MCF 10A (cell line): Measurements from ENCODE around the gene EXOC4. TPM values are rescaled to one million over a fixed set of nuclear protein-coding genes. Genes with fewer than 3 reads are reported as not detected.

Source experiments
- BruUV-seq: library from RNA; stranded (reverse); fragments of 400-500 nt; replicated peaks from 2 replicates; lab custom pipeline; 2021; lab: Mats Ljungman, UMichigan
- CTCF ChIA-PET: fragments of 300-600 bp; sonication (Branson Sonifier 250); formaldehyde crosslinking; extraction: SDS; loops from one replicate; lab custom pipeline; 2021; ENCODE audit warnings: antibody characterized with exemption, inconsistent platforms; lab: Yijun Ruan, JAX
- POLR2A ChIA-PET: fragments of 300-600, 350-650 bp; sonication (Branson Sonifier 250); formaldehyde crosslinking; extraction: SDS; loops from one replicate; lab custom pipeline; 2020; ENCODE audit warnings: antibody characterized with exemption, inconsistent platforms; lab: Yijun Ruan, JAX
- DNase-seq: peaks from one replicate; pipeline ENCODE4 v3.0.0-alpha.2; 2018; ENCODE audit not compliant: unreplicated experiment
- H3K27ac Mint-ChIP-seq: one replicate; pipeline ENCODE4 v1.8.0; 2022; ENCODE audit warnings: mild to moderate bottlenecking, low read depth, mixed read lengths; ENCODE audit not compliant: unreplicated experiment
- H3K27me3 Mint-ChIP-seq: one replicate; pipeline ENCODE4 v1.8.0; 2022; ENCODE audit warnings: mixed read lengths; ENCODE audit not compliant: insufficient read depth, unreplicated experiment
- H3K36me3 Mint-ChIP-seq: one replicate; pipeline ENCODE4 v1.8.0; 2022; ENCODE audit warnings: mild to moderate bottlenecking, moderate library complexity, mixed read lengths; ENCODE audit not compliant: insufficient read depth, unreplicated experiment
- H3K4me1 Mint-ChIP-seq: one replicate; pipeline ENCODE4 v1.8.0; 2022; ENCODE audit warnings: mixed read lengths; ENCODE audit not compliant: insufficient read depth, unreplicated experiment
- H3K4me3 Mint-ChIP-seq: one replicate; pipeline ENCODE4 v1.8.0; 2022; ENCODE audit warnings: mild to moderate bottlenecking, moderate library complexity, mixed read lengths; ENCODE audit not compliant: unreplicated experiment
- H3K9me3 Mint-ChIP-seq: one replicate; pipeline ENCODE4 v1.8.0; 2022; ENCODE audit warnings: mixed read lengths; ENCODE audit not compliant: unreplicated experiment
- intact Hi-C: fragments of 100-400 bp; cut with micrococcal nuclease; formaldehyde crosslinking; loops from 2 replicates; pipeline ENCODE4 v1.14.1; 2022
- total RNA-seq: library from RNA; stranded (reverse); gene quantifications from 2 replicates; pipeline ENCODE4 v1.2.3, GENCODE V29; 2022
- TF ChIP-seq, protein P1 (sequence below): fragments of 200-600 bp; IDR thresholded peaks from one replicate; pipeline ENCODE4 v1.8.0; 2022; ENCODE audit warnings: antibody characterized with exemption, mild to moderate bottlenecking; ENCODE audit not compliant: unreplicated experiment

The EXOC4 gene
- total RNA-seq, 1 experiment from 2014 or later, result 105 TPM

DNA sequence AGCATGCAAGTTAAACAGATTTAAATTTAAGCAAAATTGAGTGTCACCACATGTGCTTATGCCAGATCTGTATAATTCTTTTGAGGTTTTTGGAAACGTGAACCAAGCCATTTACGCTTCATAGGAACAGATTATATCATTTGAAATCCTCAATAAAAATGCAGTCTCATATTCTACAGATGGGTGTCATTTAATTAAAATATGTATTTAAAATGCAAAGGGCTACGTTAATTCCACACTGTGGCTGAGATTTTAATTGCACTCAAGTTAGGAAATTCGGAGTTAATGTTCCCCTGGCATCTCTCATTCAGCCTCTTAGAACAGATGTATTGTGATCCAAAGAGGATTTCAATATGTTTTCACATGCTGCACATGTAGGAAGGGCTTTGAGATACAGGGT lies 709.8 kb downstream of the EXOC4 start:
- intact Hi-C loops, result no loop called here
- POLR2A ChIA-PET, result no interaction called here
- H3K4me1 Mint-ChIP-seq, result no peaks in the 10 kb centered on the region

DNA sequence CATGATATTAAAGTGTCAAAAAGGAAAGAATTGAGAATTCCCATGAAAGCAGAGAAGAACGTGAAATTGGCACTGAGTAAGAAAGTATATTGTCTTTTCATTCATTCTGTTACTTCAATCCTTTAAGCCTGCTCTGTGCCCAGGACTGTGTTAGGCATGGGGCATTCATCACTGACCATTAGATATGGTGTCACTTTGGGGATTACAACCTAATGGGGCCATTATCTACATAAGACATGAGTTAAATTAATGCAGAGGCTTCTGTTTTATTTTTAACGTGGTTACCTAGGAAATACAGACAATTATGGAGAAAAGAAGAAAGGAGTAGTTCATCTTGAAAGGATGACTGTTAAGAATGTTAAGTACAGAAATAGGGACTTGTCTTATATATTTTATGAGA lies 710.8 kb downstream of the EXOC4 start:
- H3K36me3 Mint-ChIP-seq, result peaks cover 7% of the 10 kb centered on the region
- intact Hi-C loops, result no loop called here
- H3K27ac Mint-ChIP-seq, result no peak overlapping the region
- TF ChIP-seq, protein P1, sequence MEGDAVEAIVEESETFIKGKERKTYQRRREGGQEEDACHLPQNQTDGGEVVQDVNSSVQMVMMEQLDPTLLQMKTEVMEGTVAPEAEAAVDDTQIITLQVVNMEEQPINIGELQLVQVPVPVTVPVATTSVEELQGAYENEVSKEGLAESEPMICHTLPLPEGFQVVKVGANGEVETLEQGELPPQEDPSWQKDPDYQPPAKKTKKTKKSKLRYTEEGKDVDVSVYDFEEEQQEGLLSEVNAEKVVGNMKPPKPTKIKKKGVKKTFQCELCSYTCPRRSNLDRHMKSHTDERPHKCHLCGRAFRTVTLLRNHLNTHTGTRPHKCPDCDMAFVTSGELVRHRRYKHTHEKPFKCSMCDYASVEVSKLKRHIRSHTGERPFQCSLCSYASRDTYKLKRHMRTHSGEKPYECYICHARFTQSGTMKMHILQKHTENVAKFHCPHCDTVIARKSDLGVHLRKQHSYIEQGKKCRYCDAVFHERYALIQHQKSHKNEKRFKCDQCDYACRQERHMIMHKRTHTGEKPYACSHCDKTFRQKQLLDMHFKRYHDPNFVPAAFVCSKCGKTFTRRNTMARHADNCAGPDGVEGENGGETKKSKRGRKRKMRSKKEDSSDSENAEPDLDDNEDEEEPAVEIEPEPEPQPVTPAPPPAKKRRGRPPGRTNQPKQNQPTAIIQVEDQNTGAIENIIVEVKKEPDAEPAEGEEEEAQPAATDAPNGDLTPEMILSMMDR, result no peak
- CTCF ChIA-PET, result no interaction called here
- DNase-seq, result no peak
- POLR2A ChIA-PET, result interaction anchor here (0.6 kb wide), 1 partner anchor 16 kb away, joined by 3 read pairs; no protein-coding TSS in a partner anchor
- no peaks in the 10 kb centered on the region for H3K4me1 Mint-ChIP-seq
- no TSS peak for BruUV-seq
- H3K4me3 Mint-ChIP-seq, result no peak overlapping the region
- no peaks in the 10 kb centered on the region for H3K27me3 Mint-ChIP-seq
- peaks cover 25% of the 10 kb centered on the region for H3K9me3 Mint-ChIP-seq

More for the DNA sequence above, 709.8 kb downstream of the EXOC4 start:
- H3K27ac Mint-ChIP-seq, result no peak overlapping the region
- CTCF ChIA-PET, result interaction anchor here (0.6 kb wide), 1 partner anchor 27 kb away, joined by 3 read pairs; no protein-coding TSS in a partner anchor
- H3K36me3 Mint-ChIP-seq, result peaks cover 7% of the 10 kb centered on the region
- no TSS peak for BruUV-seq
- no peaks in the 10 kb centered on the region for H3K27me3 Mint-ChIP-seq
- H3K4me3 Mint-ChIP-seq, result no peak overlapping the region
- TF ChIP-seq, protein P1, result no peak
- no peak for DNase-seq
- H3K9me3 Mint-ChIP-seq, result peaks cover 17% of the 10 kb centered on the region

DNA sequence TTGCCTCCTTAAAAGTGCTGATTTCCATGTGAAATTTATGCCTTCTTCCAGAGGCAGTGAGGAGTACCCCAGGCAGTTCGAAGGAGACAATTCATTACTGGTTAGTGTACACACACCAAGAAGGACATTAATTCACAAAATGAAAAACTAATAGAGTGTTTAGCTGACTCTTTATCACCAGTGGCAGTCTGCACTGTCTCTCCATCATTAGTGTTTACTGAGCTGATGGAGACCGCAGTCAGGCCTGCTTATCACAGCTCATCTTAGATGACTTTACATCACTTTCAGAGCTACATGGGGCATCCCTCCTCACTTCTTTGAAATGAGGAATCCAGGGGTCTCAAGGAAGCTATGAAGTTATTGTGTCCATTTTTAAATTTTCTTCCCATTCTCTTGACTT lies 718.7 kb downstream of the EXOC4 start:
- Mint-ChIP-seq H3K4me1 (no peaks in the 10 kb centered on the region), H3K27me3 (no peaks in the 10 kb centered on the region), H3K9me3 (peaks cover 23% of the 10 kb centered on the region), H3K4me3 (no peak overlapping the region), H3K36me3 (peaks cover 6% of the 10 kb centered on the region), H3K27ac (no peak overlapping the region)
- TF ChIP-seq, protein P1, result no peak
- no TSS peak for BruUV-seq
- CTCF ChIA-PET, result no interaction called here
- POLR2A ChIA-PET, result no interaction called here
- intact Hi-C loops, result loop anchor here (10.0 kb wide), 1 partner anchor 747 kb away; no protein-coding TSS in a partner anchor
- no peak for DNase-seq

DNA sequence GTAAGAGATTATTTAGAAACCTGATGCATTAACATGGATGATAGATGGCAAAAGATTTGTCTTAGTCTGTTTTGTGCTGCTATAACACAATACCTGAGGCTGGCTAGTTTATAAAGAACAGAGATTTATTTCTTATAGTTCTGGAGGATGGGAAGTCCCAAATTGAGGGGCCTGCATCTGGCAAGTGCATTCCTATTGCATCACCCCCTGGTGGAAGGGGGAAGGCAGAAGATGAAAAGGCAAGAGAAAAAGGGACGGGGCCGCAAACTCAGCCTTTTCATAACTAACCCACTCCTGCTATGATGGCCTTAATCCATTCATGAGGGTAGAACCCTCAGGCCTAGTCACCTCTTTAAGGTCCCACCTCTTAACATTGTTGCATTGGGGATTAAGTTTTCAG lies 720.8 kb downstream of the EXOC4 start:
- Mint-ChIP-seq H3K36me3 (peaks cover 5% of the 10 kb centered on the region), H3K27ac (no peak overlapping the region), H3K4me3 (no peak overlapping the region), H3K27me3 (no peaks in the 10 kb centered on the region), H3K4me1 (no peaks in the 10 kb centered on the region), H3K9me3 (peaks cover 5% of the 10 kb centered on the region)
- TF ChIP-seq, protein P1, result no peak
- ChIA-PET POLR2A (no interaction called here), CTCF (no interaction called here)
- intact Hi-C loops, result loop anchor here (10.0 kb wide), 1 partner anchor 749 kb away; no protein-coding TSS in a partner anchor
- DNase-seq, result no peak
- no TSS peak for BruUV-seq
